T-helper 9 cell (primary cell): ENCODE measurements around the gene SNX3.

Experiments used
- DNase-seq: peaks from one replicate; pipeline ENCODE4 v3.0.0-alpha.2; 2020

SNX3 gene

DNA sequence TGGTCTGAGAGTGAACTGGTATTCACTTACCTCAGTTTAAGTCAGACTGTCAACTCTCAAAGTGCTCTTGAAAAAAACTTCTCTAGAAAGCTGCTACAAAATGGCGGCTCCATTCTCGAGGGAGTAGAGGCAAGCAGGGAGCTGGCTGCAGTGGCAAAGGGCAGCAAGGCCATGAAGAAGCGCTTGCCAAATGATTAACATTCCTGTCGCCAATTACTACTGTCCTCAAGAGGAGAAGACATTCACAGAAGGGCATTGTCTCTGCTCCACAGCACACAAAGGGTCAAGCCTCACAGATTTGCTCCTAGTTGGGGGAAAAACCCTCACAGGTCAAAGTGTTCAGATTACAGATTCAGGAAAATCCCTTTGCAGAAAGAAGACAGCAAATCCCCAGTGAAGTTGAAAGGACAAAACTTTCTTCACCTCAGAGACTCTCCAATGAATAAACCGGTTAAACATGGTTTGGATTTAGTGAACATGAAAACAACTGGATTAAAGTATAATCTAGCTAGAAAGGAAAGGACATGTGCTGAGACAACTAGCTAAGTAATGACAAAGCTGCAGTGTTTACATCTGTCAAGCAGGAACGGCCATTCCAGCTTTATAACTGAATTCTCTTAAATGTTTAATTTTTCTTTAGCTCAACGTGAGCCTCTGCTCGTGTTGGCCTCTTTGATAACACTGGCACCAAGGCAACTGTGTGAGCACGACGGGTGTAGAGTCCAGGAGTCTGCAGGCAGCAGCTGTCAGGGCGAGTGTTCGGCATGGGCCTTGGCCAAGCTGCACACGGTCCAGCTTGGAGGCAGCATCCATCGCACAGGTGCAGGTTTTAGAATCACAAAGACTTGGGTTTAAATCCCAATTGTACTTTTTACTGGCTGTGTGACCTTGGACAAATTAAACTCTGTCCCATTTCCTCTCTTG is 57.4 kb downstream of the SNX3 start:
- no peak for DNase-seq

- DNase-seq: no peak
Measured at GRCh38 chr6:108200631-108201030, 60.2 kb downstream of the SNX3 start.

DNA sequence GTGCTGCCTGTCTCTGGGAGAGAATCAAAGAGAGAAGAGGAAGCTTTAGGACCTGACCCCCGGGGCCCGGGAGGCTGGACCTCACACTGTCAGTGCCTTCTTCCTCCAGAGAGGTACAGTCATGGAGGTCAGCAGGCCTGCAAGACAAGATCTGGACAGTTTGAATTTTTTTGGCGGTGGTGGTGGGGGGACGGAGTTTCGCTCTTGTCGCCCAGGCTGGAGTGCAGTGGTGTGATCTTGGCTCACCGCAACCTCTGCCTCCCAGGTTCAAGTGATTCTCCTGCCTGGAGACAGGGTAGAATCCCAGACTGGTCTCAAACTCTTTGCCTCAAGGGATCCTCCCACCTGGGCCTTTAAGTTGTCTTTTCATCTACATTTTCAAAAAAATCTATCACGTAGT is 60.7 kb downstream of the SNX3 start:
- DNase-seq: no peak

GRCh38 chr6:108198761-108199498 is 61.9 kb downstream of the SNX3 start:
- no peak for DNase-seq

DNA sequence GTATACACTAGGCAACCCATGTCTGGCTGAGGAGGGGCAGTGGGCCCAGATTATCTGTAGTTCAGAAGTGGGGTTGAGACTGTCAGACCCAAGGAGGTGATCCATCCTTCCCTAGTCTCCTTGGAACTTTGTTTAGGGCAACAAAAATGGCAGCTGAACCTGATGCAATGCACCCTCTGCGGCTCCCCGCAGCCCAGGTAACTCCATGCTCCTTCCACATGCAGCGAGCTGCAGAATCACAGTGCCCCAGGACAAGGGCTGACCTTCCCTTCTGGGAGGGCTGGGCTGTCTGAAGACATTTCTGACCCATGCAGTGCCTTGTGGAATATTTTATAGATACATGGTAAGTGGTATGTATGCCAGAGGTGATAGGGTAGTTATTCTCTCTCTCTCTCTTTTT is 65.6 kb downstream of the SNX3 start:
- DNase-seq: no peak

GRCh38 chr6:108194503-108194902 is 66.3 kb downstream of the SNX3 start:
- no peak for DNase-seq

DNA sequence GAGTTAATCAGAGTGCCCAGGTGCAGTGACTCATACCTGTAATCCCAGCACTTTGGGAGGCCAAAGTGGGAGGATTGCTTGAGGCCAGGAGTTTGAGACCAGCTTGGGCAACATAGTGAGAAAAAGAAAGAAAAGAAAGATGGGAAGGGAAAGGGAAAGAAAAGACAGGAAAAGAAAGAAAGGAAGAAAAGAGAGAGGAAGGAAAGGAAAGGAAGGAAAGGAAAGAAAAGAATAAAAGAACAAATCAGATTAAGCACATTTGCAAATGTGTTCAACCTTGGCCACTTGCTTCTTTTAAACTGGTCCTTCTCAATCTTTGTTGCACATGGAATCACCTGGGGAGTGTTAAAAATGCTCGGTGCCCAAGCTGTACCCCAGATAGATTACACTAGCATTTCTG is 67.0 kb downstream of the SNX3 start:
- no peak for DNase-seq

- DNase-seq: no peak
Measured at GRCh38 chr6:108193131-108193530, 67.7 kb downstream of the SNX3 start.

DNA sequence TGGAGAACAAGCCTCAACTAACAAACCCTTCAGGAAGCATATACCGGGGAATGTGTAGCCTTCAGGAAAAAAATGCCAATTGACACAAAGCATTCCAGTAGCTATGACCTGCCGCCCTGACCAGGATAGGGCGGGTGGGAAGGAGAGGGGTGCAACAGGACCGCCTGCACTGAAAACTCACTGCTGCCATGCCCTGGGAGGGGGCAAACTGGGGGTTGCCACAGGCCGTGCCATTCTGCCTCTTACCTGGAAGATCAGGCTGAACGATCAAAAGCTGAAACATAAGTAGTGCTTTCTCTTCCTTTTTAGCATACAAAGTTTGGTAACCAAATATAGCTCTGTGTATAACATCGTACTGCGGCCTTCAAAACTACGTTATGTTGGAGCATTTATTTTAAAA is 73.3 kb downstream of the SNX3 start:
- DNase-seq: no peak

GRCh38 chr6:108186226-108186625 is 74.6 kb downstream of the SNX3 start:
- no peak for DNase-seq

- DNase-seq: no peak
Measured at GRCh38 chr6:108180776-108181175, 80.1 kb downstream of the SNX3 start.

DNA sequence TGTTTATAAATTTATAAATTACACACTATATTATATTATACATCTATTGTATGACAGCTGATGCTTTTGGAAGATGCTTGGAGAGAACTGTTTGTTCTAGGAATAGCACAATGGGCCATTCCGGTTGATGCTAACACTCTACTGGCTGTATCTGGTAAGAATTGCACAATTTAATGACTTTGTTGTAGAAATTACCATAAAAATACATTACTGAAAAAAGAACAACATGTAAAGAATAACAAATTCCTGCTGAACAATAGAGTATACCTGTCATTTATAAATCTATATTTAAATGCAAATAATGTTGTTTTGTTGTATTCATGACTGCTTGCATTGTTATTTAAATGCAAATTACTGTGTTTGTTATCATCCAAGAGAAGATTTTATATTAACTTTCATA is 80.6 kb downstream of the SNX3 start:
- no peak for DNase-seq

- no peak for DNase-seq
Measured at GRCh38 chr6:108179741-108180140, 81.1 kb downstream of the SNX3 start.

DNA sequence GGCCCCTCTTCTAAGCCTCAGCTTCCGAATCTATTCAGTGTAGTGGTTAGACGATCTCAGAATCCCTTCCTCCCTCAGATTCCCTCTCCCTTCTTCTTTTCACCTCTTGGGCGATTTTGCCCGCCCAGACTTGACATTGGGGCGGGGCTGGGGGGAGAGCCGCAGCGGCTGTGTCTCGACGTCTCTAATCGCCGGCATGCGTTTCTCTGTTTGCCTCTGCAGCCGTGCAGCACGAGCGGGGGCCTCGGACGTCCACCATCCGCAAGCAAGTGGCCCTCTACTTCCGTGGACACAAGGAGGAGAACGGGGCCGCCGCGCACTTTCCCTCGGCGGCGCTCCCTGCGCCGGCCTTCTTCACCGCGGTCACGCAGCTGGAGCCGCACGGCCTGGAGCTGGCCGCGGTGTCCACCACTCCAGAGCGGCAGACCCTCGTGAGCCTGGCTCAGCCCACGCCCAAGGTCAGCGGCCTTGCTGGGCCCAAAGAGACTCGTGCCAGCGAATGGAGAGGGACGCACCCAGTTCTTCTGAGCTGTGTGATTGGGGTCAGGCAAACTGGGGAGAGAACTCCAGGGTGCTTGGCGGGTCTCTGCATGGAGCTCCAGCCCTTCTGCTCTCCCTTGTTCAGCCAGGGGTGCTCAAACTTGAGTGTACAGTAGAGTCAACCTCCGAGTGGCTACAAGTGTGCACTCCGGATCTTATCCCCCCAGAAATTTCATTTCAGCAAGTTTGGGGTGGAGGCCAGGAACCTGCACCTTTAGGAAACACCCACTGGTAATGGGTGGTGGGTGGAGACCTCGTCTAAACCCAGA is 84.4 kb downstream of the SNX3 start:
- DNase-seq: no peak

DNA sequence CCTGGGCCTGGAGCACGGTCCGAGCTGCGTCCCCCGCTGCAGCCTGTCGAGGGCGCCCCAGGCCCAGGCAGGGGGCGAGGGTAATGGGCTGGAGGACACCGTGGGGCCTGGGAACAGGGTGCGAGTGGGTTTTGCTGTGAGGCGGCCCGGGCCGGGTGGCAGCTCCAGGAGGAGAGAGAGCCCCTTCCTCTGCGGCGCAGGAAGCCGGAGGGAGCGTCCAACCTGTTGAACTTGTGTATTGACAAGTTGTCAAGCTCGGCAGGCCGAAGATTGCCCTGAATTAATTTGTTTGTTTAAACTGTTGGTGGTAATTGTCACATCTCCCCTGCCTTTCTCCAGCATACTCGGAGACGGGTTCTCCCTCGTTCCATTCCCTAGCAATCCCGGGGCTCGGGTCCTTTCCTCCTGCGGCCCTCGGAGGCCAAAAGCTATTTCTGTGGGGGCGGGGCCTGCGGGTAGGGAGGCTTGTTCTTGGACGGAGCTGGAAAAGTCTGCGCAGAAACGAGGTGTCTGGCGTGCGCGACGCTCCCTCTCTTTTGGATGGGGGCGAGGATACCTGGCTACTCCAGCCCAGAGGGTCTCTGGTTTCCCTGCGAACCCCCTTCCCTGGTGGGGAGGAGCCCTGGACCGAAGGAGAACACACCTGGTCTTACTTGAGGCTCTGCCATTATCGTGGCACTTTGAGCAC is 85.1 kb downstream of the SNX3 start:
- DNase-seq: no peak

DNA sequence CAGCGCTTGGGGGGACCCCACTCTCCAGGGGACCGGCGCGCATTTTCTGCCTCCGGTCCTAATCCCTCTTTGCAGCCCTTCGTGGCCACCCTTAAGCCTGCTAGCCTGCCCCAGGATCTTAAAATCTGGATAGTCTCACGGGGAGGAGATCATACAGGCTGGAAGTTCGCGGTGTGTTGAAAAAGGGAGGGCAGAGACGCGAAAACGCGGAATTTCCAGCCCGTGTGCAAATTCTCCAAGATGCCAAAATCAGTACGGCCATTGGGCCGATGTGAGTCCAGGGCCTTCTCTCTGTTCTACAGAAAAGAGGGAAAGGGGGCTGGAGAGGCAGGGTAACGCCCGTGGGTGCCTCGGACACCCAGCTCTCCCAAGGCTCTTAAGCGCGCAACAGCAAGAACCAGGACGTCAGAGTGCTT is 85.7 kb downstream of the SNX3 start:
- DNase-seq: no peak

GRCh38 chr6:108174371-108175175 is 86.3 kb downstream of the SNX3 start:
- no peak for DNase-seq

- no peak for DNase-seq
Measured at GRCh38 chr6:108171918-108172516, 88.8 kb downstream of the SNX3 start.

DNA sequence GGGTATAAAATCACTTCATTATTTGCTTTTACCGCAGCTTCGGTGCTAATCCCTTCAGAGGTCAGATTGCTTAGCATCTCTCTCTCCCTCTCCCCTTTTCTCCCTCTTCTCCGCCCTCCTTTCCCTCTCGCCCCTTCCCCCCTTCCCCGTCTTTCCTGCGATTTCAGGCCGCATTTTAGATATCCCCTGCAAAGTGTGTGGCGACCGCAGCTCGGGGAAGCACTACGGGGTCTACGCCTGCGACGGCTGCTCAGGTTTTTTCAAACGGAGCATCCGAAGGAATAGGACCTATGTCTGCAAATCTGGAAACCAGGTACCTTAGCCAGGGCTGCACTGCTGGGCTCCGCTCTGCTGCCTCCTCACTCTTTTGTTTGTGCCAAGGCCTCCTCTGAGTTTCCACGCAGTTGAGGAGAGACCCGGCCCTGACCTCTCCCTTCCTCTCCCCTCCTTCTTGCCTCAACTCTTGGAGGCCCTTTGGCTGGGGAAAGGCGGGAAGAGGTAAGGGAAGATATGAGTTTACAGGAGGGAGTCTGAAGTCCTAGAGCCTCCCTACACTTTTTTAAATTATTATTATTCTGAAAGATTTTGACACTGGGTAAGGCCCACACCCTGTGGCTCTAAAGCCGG is 89.4 kb downstream of the SNX3 start:
- no peak for DNase-seq

- no peak for DNase-seq
Measured at GRCh38 chr6:108170332-108171290, 90.2 kb downstream of the SNX3 start.
